ENCODE measurements around the gene GPX5.

GPX5 gene

GRCh38 chr6:28558629-28559028 is 32.9 kb downstream of the GPX5 start:
- no peak for DNase-seq (ENCODE audit: low spot score)

GRCh38 chr6:28563430-28564095 is 37.9 kb downstream of the GPX5 start:
- DNase-seq (ENCODE audit: low spot score) = no peak

- no peak for DNase-seq (ENCODE audit: low spot score)
These were observed 40.3 kb downstream of the GPX5 start for GRCh38 chr6:28565823-28566526.

GRCh38 chr6:28566527-28567252 is 41.0 kb downstream of the GPX5 start:
- DNase-seq (ENCODE audit: low spot score) = no peak

- no peak for DNase-seq (ENCODE audit: low spot score)
These were observed 41.8 kb downstream of the GPX5 start for GRCh38 chr6:28567506-28567905.

- no peak for DNase-seq (ENCODE audit: low spot score)
These were observed 42.9 kb downstream of the GPX5 start for GRCh38 chr6:28568515-28569108.

DNA sequence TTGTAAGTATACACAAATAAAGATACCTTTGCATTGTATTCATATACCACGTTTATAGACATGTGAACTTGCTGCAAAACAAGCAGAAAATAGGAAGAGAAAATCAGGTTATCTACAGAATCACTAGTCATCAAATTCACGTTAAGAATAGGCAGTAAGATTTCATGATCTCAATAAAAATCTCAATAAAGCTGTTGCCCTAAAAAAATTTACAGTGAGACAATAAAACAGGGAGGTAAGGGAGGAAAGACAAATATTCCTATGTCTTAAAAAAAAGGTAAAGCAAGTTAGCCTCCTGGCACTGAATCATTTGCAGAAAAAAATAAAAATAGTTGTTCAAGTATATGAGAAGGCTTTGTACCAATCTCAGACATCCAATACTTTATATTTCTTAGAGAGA is 44.1 kb downstream of the GPX5 start:
- DNase-seq (ENCODE audit: low spot score) = no peak

- DNase-seq (ENCODE audit: low spot score) = no peak
These were observed 54.8 kb downstream of the GPX5 start for GRCh38 chr6:28580475-28580874.

- no peak for DNase-seq (ENCODE audit: low spot score)
These were observed 57.8 kb downstream of the GPX5 start for GRCh38 chr6:28583463-28583862.
